ENCODE measurements around the gene F2R.

The F2R gene

DNA sequence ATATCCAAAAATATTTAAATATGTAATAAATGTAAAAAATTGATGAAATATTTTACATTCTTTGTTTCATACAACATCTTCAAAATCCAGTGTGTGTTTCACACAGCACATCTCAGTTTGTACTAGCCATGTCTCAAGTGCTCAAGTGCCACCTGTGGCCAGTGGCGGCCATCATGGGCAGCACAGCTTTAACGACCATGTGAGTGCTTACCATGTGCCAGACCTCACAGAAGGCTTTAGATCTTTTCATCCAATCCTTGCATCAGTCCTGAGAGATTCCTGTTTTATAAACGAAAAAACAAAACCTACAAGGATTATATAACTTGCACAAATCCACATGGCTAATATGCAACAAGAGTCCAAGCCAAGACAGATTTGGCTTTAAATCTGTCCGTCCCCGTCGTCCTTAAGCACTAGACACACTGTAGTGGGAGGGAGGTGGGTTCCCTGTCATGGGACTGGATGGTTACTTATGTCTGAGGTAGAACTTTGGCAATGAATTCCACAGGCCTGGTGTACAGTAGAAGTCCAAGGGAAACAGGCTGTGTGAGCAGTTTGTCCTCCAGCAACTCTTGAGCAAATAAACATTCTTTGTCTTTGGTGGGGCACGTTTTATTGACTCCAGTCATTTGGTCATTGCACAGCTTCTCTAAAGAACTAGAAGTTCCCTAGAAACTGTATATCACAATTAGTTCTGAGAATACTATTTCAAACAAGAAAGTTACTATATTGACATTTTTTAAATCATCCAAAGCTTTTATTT is 25.0 kb upstream of the F2R start:
- no peak for DNase-seq

DNA sequence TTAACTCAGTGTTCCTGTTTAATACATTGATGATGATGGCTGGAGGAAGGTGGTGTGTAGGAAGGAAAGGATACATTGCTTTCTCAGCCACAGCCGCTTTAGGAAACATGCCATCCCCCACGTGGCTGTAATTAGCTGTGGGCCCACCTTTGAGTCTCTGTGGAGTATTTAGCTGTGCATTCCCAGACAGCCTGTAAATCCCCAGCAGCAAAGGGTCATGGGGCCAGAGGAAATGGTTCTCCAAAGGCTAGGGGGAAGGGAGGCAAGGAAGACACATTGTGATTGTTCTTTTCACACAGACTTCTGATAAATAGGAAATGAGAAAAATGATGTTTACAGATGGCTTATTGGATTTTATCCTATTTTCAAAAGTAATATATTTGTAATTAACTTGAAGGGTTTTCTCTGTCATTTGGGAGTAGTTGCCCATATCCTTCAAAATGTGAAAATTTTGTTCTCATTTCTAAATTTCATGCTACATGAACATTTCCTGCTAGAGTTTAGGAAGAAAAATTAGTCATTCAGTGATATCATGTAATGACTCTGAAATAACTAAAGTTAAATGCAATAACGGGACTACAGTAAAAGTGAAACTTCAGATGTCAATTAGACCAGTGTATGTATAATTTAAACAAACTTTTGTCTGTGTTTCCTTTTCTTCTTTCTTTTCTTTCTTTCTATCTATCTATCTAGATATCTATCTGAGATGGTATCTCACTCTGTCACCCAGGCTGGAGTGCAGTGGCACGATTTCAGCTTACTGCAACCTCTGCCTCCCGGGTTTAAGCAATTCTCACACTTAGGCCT is 24.3 kb upstream of the F2R start:
- DNase-seq = no peak

DNA sequence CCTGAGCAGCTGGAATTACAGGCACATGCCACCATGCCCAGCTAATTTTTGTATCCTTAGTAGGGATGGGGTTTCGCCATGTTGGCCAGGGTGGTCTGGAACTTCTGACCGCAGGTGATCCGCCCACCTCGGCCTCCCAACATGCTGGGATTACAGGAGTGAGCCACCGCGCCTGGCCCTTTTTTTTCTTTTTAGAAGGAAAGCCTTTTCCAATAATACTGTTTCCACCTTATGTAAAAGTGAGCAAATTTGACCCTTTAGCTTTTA is 23.7 kb upstream of the F2R start:
- DNase-seq = no peak

DNA sequence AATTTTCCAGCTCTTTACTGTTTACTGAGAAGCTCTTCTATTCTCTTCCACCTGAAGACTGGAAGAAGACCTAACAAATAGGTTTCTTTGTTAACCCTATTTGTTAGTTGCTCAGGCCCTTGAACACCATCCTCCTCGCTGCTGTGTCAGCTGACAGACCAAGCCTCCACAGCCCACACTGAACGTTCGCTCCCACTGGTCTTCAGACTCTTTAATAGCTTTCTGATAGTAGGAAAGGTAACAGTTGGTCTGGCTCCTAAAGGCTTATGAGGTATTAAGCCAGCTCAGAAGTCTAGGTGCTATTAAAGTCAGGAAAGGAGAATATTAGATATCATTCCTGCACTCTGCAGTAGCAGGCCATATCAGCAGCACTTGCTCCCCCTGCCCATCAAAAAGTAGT is 23.3 kb upstream of the F2R start:
- DNase-seq = no peak

DNA sequence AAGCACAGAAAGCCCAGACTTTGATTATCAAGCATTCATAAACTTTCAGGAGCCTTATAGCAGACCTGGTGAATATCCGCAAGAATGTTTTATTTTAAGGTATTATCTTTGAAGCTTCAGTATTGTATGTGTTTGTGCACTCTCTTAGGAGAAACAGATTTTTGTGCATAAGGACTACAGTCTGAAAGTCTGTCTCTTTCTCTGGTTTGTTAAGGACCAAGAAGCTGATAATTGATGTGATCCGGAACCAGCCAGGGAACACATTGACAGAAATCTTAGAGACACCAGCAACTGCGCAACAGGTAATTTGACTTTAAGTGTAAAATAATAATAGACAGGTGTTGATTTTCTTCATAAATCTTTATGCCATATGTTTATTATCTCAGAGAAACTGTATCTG is 22.8 kb upstream of the F2R start:
- DNase-seq = no peak

DNA sequence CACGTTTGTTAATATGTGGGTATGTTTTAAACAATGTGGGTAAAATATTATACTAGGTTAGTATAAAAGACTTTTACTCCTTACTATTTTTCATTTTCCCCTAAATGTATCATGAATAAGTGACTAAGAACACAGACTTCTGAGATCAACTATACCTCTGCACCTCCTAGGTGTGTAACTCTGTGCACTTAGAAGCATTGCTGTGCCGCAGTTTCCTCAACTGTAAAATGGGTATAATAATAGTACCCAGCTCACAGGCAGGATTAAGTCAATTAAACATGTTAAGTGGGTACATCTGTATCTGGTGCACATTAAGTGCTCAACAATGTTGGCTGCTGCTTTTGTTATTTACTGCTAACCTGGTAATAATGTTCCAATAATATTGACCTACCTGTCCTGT is 21.6 kb upstream of the F2R start:
- no peak for DNase-seq

DNA sequence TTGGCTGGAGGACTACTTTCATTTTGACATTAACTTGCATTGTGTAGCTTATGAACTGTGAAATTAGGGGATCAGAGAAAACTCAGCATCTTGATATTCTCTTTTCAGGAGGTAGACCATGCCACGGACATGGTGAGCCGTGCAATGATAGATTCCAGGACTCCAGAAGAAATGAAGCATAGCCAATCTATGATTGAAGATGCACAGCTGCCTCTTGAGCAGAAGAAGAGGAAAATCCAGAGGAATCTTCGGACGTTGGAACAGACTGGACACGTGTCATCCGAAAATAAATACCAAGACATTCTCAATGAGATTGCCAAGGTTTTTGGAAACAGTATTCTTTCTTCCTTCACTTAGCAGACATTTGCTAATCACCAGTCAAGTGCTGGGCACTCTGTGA is 20.6 kb upstream of the F2R start:
- no peak for DNase-seq

DNA sequence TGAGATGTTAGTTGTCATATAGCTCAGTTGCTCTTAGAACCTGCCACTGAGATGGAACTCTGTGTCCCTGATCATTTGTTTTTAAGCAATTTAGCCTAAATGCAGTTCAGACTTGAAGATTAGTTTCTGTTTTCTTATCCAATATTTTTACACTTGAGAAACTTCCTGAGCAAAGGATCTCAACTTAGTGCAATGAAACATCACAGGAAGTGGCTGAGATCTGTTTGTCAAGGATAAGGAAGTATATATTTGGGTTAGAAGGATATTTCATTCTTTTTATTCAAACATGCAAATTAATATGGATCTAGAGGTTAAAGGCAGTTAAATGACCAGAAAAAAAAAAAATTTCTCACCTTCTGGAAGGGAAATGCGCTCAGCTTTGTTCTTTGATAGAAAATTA is 19.7 kb upstream of the F2R start:
- DNase-seq = no peak

DNA sequence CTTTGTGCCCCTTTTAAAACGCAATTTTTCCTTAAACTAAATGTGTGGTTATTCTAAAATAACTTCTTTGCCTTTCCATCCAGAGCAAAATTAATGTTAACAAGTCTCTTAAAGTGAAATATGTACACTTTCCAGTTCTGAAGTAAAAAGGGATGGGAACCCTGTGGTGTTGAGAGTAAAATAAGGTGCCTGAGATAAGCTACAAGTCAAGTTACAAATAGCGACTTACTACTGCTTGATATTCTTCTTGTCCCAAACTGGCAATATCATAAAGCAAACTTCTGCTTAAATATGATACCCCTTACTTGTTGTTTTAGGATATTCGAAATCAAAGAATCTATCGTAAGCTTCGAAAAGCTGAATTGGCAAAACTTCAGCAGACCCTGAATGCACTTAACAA is 18.3 kb upstream of the F2R start:
- DNase-seq = no peak

DNA sequence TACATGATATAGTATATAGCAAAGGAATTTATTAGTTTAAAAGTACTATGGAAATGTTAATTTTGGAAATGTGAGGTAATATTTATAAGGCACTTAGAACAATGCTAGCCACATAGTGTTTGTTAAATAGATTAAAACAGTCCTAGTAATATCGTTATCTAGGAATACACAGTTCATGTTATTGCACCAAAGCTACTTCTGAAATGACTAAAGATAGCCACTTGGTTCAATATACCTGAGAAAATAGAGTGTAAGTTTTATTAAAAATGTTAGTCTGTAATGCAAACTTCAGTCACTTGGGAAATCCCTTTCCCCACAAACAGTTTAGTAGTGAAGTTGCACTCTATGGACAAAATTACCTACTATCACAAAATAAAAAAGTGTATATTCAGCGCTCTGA is 15.4 kb upstream of the F2R start:
- DNase-seq = no peak

DNA sequence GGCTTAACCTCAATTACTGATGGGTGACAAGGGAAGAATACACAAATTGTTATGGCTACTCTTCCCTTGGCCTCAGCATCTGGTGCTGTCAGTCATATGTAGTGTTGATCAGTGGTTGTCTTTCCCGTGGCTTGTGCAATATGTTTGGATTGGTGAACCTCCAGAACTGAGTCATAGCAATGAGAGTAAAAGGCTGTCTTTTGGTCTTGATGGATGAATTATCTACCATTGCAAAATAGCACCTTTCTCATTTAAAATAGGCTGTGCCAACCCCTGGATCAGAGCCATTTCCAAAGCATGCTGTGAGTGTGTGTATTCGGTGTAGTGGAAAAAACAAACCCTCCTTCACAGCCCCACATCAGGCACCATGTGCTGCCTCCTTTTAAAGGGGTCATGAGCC is 14.6 kb upstream of the F2R start:
- no peak for DNase-seq

DNA sequence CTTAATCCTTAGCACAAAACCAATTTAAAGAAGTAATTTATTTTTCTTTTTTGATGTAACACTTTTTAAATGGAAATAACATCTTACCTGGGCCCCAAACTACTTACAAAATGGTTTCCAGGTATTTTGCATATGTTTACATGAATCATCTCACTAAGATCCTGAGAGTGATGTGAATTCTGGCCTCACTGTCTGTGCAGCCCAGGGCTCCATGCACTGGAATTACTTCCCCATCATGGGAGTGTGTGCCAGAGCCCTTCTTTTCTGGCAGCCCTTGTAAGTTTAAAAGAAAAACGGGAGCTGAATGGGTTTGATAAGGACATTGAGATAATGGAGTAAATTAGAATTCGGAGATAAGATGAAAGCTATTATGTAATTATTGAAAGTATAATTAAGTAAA is 12.2 kb upstream of the F2R start:
- DNase-seq = no peak

DNA sequence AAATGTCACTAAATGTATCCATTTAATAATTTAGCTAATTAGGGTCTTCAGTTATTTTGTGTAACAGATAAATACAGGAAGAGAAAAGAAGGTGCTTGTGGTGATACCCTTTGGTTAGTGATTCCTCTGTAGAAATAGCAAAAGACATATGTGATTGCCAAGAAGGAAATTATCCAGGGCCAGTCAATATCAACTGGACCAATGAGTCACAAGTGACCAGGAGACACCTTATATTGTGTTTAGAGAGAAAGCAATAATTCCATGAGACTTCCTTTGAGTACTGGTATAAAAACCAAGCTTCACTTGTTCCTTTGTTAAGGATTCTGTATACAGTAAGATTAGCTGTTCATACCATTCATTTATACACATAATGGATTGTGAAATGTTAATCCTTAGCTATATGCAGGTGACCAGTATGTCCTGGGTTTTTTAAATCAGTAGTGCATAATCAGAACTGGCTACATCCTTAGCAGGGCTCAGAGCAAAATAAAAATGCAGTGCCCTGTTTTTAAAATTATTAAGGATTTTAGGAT is 11.7 kb upstream of the F2R start:
- DNase-seq = no peak

DNA sequence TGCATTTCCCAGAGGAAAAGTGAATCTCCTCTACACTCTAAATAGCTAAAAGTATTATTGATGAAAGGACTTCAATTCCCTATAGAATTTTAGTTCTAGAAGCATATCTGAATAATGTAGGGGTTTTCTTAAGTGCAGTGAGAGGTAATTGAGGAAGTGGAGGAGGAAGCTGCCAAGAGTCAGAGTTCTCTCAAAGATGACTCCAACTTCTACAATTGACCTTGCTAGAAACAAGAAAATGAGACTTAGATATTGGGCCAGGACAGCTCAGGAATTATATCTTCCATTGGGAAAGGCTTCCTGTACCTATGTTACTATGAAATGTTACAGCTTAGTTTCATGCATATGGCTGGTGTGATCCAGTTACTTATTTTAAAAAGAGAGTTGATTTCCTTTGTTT is 10.4 kb upstream of the F2R start:
- DNase-seq = no peak

DNA sequence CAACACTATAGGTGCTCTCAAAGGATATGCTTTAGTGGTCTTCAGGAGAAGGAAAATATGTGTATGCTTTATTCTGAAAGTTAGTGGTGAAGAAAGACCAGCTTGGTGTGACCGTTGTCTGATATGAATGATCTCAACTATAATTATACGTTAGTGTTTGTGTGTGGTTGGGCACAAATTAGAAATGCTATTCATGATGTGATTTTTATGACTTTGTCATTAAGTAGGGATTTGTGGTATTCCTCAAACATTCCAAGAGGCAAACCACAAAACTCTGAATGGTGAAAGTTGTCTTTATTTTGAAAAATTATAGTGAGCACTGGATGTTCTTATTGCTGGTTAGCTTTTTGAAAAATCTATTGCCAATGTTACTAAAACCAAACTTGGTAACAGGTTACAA is 6.2 kb upstream of the F2R start:
- DNase-seq = no peak

DNA sequence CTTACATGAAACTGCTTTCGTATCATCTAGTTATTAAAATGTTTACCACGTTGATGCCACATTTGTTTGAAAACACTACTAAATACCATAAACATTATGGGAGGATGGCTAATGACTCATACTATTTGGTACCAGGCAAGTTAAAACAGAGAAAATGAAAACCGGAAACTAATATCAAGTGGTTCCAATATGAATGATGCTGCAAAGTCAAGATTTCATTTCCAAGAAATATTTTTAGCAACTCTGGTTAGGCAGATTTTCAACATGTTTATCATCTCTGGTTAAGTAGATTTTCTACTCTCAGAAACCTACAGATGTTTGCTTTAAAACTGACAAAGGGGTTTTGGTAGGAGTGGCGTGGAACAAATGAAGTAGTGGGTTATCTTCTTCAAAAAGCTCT is 4.9 kb upstream of the F2R start:
- DNase-seq = no peak

DNA sequence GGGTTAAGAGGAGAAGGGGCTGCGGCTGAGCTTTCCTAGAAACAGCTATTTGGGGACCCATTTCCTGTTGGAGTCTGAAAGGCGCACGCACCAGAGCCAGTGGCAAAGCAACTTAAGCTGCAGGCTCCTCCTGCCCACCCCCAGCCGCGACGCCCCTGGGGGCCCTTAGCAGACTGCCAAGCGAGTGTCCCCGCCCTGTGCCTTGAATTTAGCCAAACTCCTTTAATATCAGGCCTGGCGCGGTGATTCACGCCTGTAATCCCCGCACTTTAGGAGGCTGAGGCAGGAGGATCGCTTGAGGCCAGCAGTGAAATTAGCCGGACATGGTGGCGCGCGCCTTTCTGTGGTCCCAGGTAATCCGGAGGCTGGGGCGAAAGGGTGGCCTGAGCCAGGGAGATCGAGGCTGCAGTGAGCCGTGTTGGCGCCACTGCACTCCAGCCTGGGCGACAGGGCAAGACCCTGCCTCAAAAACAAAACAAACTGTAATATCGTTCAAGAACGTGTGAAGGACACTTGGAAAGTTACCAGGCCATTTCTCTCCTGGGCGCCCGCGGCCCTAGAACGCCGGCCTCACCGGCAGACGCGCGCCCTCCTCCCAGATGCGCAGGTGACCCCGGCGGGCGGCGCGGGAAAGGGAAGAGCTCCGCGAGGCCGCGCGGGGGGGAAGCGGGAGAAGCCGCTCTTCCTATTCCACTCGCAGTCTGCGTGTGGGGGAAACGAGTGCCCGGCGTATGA is 1.0 kb upstream of the F2R start:
- DNase-seq = peak; percentile 22

DNA sequence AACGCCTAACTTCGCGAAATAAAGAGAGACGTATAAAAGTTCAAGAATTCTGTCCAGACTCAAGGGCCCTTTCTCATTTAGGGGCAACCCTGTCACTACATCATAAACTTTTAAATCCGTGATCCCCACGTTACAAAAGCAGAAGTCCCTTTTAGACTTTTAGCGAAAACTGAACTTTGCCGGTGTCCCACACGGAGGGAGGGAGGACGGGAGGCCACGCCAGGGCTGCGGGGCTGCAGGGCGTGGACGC is 515 bp upstream of the F2R start:
- no peak for DNase-seq

DNA sequence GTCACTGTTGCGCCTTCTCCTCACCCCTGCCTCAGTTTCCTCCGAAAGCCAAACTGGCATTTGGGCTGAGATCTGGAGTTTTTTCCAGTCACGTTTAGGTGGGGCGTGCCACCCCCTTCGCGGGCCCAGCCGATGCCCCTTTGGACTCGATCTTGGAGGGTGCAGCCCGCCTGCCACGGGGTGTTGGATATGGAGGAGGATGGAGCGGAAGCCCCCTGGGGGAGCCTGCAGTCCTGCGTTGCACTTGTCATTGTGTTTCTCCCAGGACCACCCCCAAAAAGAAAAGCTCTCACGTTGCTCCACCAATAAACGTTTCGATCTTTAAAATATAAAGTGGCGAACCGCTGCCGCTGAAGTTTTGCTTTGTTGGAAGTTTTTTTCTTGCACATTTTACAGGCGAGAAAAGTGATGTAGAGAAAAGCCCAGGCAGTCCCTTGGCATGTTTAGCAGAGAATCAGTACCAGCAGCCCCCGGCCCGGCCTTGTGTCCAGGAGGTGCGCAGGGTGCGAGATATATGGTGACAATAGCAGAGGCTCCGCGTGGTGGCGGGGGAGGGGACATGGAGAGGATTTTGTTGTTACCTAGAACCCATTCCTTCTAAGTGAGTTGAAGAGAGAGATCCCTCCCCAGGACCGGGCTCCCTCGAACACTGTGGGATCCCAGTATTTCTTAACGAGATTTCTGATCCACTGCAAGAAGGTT is 681 bp downstream of the F2R start:
- DNase-seq = no peak

DNA sequence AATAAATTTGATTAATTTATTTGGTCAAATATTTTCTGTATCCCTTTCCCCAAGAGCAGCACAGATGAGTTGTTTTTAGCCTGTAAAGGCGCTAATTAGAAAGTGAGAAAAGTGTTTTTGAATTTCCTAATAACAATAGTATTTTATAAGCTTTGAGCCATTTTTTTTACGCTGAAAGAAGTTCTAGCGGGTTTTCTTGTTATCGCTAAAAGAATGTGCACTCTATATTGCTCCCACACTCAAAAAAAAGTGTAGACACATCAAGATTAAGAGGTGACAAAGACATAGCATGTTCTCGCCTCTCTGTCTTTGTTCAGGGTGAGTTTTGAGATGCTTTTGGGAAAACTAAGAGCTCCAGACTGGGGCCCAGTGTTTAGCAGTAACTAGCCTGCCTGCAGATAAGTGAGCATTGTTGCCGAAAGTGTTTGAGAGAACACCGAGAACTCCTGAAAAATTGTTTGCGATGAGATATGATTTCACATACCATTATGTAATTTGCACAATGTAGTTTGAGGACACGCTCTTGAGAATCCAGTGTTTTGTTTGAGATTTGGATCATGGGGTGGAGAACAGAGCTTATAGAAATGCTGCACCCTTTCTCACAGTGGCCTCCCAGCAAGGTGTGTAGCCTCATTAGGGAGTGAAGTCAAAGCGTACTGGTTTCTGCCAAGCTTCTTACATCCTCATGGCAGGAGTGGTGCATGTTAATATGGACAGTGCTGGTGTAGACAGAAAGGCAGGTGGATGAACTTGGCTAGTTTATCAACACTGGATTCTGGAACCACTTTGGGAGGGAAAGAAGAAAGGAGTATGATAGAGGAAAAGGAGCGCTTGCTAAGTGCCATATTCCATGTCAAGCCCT is 1.5 kb downstream of the F2R start:
- no peak for DNase-seq

DNA sequence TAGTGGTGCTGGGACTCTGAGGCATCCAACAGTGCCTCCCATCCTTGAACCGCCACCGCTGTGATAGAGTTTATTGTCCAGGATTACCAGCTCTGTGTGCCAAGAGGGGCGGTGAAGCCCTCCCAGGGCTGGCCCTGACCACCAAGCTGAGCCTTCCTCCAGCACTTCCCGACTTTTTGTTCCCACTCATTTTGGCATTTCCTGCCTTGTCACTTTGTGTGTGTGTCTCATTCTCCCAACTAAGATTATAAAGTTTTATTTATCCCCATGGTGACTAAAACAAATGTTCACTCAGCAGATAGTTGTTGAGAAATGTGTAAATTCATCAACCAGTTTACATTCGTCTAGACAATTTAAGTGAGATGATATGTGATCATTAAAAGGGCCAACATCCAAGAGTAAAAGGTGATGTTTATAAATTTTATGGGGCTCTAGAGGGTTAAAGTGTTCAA is 2.5 kb downstream of the F2R start:
- DNase-seq = no peak

DNA sequence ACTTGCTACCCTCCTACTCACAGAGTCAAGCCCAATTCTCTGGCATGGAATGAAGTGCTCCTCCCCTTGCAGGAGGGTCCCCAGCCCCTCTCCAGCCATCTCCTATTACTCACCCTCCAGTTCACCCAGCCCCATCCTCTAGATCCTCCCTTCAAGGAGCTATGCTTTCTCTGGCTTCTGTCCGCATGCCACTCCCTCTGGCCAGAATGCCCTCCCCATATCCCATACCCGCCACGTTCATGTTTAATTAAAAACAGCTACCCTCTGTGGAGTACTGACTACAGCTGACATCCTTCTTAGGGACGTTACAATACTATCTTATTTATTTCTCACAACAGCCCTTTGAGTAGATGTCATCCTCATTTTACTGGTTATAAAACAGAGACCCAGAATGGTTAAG is 3.0 kb downstream of the F2R start:
- no peak for DNase-seq
